ENCODE measurements around the gene INPP5D.
"Not testable (repeated sequence)": the region's sequence is repeated elsewhere in the genome, so short reads cannot be mapped to it uniquely, and the experiment has no call there.

INPP5D gene

DNA sequence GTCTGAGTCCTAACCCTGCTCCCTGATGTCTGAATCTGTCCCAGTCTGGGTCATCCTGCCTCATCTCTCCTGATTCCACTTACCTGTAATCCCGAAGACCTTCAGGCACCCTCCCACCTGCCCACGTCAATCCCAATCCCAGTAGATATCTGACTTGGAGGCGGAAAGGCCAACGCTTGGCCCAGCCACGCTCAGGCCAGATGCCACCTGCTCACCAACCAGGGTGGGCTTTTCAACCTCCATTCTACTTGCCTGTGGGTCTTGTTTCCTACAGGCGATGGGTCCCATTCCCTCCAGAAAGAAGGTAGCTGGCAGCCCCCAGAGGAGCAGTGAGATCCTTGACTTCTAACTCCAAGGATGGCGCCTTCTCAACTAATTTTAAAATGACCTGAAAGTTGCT is 59.7 kb downstream of the INPP5D start:
- DNase-seq: peak; percentile 60

DNA sequence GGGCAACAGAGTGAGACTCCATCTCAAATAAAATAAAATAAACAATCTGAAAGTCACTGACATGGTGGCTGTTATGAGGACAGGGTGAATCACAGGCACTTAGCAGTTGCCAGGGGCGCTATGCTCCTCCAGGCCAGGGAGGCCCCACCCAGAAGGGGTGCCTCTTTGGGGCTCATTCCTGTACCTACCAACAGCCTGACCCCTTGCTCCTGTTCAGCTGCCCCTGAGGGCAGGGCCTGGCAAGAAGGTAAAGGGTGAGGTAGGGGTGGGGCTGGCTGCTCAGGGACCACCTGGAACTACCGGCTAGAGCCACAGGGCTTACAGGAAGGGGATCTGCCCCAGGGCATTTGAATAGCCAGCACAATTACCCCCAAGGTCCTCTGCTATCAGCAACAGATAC is 60.3 kb downstream of the INPP5D start:
- peak; percentile 38 for DNase-seq

DNA sequence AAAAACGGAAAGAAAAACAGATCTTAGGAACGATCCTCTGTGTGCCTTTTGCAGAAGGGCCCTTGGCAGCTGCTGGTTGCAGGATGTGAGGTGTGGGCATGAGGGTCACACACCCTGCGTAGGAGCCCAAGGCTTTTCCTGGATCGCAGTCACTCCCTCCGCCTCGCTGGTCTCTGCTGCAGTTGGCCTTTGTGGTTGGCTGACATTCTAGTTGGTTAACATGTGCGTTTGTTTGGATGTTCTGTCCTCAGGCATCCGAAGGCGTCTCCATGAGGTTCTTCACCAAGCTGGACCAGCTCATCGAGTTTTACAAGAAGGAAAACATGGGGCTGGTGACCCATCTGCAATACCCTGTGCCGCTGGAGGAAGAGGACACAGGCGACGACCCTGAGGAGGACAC is 61.7 kb downstream of the INPP5D start:
- peak; percentile 24 for DNase-seq

DNA sequence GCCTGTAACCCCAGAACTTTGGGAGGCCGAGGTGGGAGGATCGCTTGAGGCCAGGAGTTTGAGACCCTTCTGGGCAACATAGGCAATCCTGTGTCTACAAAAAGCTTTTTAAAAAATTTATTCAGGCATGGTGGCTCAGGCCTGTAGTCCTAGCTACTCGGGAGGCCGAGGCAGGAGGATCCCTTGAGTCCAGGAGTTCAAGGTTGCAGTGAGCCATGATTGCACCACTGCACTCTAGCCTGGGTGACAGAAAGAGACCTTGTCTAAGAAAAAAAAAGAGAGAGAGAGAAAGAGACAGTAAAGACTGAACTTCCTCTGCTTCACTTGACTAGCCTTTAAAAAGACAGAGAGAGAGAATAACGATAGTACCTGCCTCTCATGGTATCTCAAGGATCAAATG is 62.4 kb downstream of the INPP5D start:
- DNase-seq: no peak

DNA sequence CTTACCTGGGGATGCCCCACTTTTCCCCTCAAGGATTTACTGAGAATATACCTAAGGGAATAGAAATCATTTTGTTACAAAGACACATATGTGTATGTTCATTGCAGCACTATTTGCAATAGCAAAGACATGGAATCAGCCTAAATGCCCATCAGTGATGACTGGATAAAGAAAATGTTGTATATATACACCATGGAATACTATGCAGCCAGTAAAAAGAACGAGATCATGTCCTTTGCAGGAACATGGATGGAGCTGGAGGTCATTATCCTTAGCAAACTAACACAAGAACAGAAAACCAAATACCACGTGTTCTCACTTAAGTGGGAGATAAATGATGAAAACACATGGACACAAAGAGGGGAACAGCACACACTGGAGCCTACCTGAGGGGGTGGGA is 63.4 kb downstream of the INPP5D start:
- not testable (repeated sequence) for DNase-seq

- DNase-seq: no peak
Observed at GRCh38 chr2:233124421-233125080, 64.4 kb downstream of the INPP5D start.

GRCh38 chr2:233125455-233126065 is 65.4 kb downstream of the INPP5D start:
- DNase-seq: no peak

DNA sequence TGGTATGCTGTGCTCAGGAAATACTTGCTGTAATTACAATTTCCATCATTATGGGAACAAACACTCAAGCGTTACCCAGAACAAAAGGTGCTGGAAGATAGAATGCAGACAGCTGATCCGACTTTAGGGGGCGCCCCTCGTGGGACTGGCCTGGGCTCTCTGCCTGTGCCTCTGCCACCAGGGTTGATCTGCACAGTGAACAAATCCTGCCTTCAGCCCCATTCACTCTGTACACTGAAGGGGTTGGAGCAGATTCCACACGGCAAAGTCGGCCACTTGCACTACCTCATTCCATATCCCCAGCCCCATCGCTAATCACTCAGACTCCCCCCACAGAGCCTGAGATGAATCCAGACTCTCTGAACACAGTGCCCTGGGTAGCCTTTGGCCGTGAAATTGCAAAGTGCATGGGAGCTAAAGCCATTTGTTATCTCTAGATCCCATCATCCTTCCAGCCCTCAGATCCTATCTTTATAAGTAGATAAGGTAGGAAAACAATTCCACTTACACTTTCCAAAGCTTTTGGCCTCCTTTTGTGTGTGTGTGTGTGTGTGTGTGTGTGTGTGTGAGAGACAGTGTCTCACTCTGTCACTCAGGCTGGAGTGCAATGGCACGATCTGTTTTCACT is 69.3 kb downstream of the INPP5D start:
- peak; percentile 71 for DNase-seq

GRCh38 chr2:233130024-233130423 is 69.9 kb downstream of the INPP5D start:
- no peak for DNase-seq

DNA sequence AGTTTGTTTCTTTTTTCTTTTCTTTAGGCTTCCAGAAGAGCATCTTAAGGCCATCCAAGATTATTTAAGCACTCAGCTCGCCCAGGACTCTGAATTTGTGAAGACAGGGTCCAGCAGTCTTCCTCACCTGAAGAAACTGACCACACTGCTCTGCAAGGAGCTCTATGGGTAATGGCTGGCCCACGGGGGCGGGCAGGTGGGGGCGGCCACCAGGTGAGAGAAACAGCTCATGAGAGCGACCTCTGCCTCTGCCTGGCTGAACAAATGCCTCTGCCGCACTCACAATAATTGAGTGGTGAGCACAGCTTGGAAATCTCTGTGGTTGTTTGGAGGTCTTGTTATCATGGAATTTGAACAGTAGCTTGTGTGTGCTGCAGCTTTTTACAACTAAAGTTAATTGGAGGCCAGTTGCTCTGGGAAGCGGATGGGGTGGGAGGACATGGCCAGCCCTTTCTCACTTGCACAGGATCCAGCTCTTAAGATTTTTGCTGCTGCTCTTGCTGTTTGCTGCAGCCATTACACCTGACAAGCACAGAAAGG is 70.4 kb downstream of the INPP5D start:
- no peak for DNase-seq

GRCh38 chr2:233131936-233132720 is 72.0 kb downstream of the INPP5D start:
- no peak for DNase-seq

DNA sequence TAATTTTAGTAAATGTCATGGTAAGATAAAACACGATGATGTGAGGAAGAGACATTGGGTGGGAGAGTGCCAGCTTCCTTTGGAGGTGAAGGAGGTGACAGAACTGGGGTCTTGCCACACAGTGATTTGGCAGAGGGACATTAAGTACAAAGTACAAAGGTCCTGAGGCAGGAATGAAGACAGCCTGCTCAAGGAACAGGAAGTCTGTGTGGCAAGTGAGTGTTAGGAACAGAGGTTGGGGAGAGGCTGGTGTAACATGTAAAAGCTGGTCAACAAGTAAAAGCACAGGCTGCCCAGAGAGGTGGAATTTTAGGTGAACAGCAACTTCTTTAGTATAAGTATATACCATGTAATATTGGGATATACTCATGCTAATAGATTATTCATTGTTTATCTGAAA is 73.1 kb downstream of the INPP5D start:
- peak; percentile 27 for DNase-seq

GRCh38 chr2:233135421-233135820 is 75.3 kb downstream of the INPP5D start:
- no peak for DNase-seq

GRCh38 chr2:233137040-233137439 is 76.9 kb downstream of the INPP5D start:
- DNase-seq: no peak

DNA sequence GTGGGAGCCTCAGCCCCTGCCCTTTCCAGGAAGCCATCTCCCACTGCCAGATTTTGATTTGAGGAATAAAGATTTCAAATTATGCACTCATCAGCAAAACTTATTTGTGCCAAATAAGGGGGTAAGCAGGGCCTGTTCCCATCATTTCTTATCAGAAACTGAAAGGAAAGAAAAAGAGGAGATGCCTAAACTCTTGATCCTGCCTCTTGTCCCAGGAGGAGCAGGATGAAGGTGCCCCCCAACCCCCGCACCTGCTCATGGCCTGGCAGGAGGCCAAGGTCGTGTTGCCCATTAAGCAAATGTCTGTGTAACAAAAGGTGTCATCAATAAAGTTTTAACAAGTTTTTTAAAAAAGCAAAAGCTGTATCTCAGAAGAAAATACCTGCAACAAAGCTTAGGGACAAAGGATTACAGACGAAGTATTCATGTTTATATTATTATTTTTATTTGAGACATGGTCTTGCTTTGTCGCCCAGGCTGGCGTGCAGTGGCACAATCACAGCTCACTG is 80.0 kb downstream of the INPP5D start:
- peak; percentile 50 for DNase-seq

DNA sequence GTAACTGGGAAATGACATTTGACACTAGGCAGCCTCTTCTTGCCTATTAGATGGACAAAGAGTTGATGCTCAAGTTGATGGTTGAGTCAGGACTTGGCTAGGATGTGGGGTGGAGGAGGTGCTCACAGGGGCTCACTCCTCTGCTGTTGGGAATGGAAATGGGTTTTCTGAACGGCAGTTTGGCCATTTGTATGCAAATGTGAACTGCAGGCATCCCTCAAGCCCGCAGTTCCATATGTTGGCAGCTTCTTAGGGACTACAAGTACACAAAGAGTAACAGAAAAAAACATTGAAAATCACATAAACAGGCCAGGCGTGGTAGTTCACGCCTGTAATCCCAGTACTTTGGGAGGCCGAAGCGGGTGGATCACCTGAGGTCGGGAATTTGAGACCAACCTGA is 80.8 kb downstream of the INPP5D start:
- DNase-seq: peak; percentile 43

DNA sequence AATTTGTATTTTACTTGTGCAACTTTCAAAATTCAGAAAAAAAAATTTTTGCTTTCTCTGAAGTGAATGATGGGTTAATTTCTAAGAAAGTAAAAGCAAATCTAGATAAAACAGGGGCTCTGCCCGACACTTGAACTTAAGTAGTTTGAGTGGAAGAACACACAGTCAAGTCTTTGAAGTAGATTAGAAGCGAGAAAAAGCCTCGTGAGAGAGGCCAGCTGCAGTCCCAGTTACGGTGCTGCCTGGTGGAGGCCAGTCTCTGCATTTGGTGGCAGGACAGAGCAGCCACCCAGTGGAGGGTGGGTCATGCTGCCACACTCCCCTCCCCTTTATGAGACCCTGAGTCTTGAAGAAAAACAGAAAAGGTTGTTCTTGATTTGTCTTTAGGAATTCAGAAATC is 81.8 kb downstream of the INPP5D start:
- peak; percentile 48 for DNase-seq

DNA sequence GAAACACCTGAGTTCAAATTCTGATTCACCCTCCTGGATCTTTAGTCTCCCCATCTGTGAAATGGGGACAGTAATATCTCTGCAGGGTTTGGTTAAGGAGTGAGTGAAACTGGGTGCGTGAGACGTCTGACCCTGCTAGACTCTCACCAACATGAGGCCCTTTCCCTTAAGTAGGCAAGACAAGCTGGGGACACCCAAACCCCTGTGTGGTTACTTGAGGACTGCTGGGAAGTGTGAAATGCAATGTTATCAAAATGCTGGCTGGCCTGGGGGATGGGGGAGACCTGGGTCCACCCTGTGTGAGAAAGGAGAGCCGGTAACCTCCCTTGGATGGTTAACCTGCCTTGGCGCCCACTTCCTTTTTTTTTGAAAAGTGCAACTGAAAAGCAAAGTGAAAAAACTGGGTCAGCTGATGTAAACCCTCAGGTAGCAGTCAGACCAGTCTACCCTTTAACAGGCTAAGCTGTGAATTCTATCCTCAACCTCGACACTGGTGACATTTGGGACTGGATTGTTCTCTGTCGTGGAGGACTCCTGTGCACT is 82.3 kb downstream of the INPP5D start:
- peak; percentile 62 for DNase-seq

DNA sequence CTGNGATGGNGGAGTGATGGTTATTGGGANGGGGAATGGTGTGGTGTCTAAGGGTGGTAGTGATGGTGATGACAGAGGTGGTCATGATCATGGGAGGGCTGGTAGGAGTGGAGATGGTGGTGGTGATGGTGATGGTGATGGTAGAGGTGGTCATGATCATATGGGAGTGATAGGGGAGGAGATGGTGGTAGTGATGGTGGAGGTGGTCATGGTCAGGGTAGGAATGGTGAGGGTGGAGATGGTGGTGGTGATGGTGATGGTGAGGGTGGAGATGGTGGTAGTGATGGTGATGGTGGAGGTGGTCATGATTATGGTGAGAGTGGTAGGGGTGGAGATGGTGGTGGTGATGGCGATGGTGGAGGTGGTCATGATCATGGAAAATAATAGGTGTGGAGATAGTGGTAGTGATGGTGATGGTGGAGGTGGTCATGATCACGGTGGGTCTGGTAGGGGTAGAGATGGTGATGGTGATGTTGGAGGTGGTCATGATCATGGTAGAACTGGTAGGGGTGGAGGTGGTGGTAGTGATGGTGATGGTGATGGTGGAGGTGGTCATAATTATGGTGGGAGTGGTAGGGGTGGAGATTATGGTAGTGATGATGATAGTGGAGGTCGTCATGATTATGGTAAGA is 83.7 kb downstream of the INPP5D start:
- DNase-seq: peak; percentile 9

- DNase-seq: peak; percentile 21
Observed at GRCh38 chr2:233145726-233146125, 85.6 kb downstream of the INPP5D start.

DNA sequence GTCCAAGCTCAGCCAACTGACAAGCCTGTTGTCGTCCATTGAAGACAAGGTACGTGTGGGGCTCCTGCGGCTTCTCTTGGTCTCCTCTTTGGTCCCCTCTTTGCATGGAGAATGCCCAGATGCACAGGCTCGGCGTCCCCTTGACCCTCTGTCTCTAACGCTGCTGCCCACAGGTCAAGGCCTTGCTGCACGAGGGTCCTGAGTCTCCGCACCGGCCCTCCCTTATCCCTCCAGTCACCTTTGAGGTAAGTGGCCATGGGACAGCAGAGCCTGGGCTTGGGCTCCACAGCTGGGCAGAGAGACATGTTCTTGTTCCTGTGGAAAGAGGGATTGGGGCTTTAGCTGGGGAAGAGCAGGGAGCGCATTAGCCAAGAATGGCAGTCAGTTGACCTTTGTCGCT is 86.1 kb downstream of the INPP5D start:
- no peak for DNase-seq

GRCh38 chr2:233147136-233147828 is 87.1 kb downstream of the INPP5D start:
- no peak for DNase-seq

Data from activated effector memory CD4-positive, alpha-beta T cell treated with anti-CD3 and anti-CD28 coated beads, Interleukin-2, amount 50 U/mL, for 16 hours (primary cell).